ENCODE measurements around the gene DSCAM.

Gene DSCAM

GRCh38 chr21:40152476-40152875 lies 694.5 kb downstream of the DSCAM start:
- peak; percentile 1 for DNase-seq

DNA sequence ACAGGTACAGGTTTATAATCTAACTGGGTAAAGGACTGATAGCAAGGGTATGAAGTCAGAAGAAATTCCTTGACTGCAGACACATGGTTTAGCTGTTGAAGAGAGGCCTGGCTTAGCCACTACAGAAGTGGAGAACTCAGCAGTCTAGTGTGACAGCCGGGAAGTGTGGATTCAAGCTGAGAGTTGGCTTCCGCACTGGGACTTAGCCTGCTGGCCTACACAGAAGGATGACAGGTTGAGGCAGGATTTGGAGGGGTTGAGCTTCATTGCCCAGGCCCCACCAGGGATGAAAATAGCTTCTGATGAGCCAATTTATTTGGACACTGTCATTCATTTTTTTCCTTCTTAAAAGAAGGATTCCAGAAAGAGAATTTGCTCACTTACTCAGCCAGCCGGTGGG lies 695.3 kb downstream of the DSCAM start:
- DNase-seq = no peak

GRCh38 chr21:40146216-40146837 lies 700.6 kb downstream of the DSCAM start:
- peak; percentile 23 for DNase-seq

DNA sequence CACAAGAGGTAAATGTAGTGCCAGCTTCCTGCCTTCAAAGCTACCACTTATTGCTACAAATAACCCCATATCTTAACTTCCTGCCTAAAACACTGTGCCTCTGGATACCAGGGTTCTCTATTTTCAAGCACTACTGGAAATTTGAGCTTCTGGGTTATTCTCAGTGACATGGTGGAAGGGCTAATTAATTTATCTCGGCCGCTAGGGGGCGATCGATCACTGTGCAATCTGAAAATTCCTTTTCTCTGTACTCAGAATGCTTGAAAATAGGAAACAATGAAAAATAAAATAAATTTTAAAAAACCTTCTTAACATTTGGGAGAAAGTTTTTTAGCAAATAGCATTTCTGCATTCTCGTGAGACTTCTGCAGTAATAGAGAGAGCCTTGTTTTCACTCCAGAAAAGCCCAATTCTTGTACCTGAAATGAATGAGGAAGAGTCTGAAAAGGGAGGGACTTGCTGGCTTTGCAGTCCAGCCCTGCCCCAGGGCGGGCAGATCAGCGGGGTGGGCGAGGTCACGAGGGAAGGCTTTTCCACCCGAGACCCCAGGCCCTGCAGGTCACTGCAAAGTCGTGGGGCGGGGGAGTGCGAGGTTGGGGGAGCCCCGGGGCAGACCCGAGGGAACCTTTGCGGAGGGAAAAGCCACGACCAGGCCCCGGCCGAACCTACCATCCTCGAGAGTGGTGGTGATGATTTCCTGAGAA lies 703.0 kb downstream of the DSCAM start:
- DNase-seq = peak; percentile 47

GRCh38 chr21:40141621-40142020 lies 705.3 kb downstream of the DSCAM start:
- no peak for DNase-seq

- no peak for DNase-seq
Observed at GRCh38 chr21:40140675-40141074, 706.3 kb downstream of the DSCAM start.

DNA sequence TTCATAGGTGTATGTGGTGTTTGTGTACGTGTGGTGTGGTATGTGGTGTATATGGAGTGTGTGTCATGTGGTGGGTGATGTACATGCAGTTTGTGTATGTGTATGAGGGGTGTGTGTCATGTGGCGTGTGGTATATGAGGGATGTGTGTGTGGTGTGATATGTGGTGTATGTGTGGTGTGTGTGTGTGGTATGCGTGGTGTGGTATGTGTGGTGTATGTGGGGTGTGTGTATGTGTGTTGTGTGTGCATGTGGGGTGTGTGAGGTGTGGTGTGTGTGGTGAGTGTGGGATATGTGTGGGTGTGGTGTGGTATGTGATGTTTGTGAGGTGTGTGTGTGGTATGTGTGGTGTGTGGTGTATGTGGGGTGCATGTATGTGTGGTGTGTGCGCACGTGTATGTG lies 707.3 kb downstream of the DSCAM start:
- no peak for DNase-seq

DNA sequence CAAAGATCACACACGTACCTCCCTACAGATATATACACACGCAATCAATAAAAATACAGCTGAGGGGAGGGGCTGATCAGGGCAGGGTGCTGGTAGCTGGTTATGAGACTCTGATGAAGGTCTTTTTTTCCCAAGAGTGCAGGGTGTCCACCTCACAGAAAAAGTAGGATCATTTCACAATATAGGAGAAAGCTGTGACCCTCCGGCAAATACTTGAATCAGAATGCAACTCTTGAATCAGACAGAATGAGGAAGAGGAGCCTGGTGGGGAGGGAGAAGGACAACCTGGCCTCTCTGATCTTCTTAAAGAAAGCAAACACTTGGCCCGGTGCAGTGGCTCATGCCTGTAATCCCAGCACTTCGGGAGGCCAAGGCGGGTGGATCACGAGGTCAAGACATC lies 710.4 kb downstream of the DSCAM start:
- DNase-seq = no peak

- no peak for DNase-seq
Observed at GRCh38 chr21:40134731-40135492, 712.0 kb downstream of the DSCAM start.

GRCh38 chr21:40130476-40130875 lies 716.5 kb downstream of the DSCAM start:
- DNase-seq = no peak

GRCh38 chr21:40129809-40130208 lies 717.1 kb downstream of the DSCAM start:
- DNase-seq = no peak

DNA sequence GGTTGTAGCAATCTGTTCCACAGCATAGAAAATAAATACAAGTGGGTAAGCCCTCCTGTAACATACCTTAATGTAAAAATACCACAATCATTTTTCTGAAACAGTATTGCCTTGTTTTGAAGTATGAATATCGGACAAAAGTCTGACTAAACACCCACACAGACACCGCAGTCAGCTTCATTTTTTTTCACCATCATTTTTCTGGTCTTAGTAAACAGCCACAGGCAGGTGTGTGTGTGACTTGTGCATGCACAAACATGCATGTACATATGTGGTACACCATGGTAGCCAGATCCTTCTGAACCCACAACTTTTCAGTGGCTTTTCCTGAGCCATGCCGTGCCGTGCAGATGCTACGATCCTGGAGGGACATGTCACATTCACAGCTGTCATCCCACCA lies 718.1 kb downstream of the DSCAM start:
- no peak for DNase-seq

DNA sequence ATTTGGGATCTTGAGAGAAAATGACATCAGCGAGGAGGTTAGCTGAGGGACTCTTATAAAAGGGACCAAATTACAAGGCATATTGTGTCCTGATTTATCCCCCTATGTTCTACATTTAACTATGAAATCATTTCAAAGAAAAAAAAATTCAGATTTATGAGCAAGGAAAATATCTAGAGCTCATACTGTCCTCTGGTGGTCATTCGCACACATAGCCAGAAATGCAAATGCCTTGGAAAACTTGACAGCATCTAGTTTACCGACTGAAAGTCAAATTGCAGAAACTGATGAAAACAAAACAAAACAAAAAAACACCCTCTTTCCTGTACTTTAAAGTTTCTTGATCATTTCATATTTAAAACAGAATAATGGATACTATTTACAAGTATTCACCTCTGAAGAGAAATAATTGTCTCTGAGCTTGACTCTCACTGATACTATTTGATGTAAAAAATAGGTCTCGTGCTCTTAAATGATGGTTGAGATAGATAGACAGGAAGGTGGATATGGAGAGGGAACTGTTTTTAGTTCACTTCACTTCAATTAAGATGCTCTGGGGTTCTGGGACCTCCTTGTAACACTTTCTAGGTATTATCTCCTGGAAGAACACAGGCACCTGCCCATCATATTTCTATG lies 725.9 kb downstream of the DSCAM start:
- peak; percentile 13 for DNase-seq

- DNase-seq = no peak
Observed at GRCh38 chr21:40118527-40118926, 728.4 kb downstream of the DSCAM start.

- DNase-seq = no peak
Observed at GRCh38 chr21:40117236-40117635, 729.7 kb downstream of the DSCAM start.

GRCh38 chr21:40115775-40116174 lies 731.2 kb downstream of the DSCAM start:
- DNase-seq = no peak

- DNase-seq = no peak
Observed at GRCh38 chr21:40102682-40103081, 744.3 kb downstream of the DSCAM start.

DNA sequence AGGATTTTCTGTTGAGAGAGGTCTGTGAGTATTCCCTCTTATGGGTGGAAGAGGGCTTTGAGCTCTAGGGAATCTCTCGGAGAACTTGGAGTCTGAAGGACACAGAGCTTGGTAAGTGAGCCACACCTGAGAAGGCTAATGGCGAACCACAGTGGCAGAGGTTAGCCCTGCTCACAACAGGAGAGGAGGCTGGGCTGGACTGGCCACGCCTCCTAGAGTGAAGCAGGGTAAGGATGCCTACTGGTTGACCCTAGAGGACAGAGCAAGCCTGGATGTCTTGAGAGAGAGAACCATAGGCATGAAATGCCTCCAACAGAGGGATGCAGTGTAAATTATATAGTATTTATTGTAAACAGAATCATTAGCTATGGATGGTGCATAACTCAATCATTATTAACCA lies 747.1 kb downstream of the DSCAM start:
- no peak for DNase-seq

DNA sequence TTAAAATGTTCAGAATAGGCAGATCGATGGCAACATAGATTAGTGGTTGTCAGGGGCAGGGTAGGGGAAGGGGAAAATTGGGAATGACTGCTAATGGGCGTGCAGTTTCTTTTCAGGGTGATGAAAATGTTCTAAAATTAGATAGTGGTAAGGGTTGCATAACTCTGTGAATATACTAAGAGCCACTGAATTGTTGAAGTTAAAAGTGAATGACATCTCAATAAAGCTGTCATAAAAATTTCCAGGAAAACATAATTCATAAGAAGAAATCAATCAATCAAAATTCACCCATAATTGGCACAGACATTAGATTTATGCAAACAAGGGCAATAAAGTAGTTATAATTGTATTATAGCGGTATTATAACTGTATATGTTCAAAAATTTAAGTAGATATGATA lies 751.5 kb downstream of the DSCAM start:
- no peak for DNase-seq

DNA sequence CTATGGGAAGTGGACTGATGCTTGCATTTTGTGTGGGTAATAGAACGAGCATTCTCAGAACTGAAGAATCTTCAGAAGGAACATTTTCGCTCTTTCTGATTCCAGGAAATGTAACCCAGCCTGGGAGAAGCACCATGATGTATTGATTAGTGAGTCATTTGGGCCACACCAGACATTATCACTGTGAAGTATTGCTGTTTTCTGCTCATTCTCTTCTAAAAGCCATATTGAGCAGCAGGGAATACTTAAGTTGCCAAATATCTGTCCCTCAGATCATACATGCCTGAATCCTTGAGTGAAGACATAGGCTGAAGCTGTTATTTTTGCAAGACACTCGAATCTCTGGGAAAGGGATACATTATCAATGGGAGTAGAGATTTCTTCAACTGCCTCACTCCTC lies 766.6 kb downstream of the DSCAM start:
- no peak for DNase-seq

- no peak for DNase-seq
Observed at GRCh38 chr21:40074710-40075109, 772.2 kb downstream of the DSCAM start.

DNA sequence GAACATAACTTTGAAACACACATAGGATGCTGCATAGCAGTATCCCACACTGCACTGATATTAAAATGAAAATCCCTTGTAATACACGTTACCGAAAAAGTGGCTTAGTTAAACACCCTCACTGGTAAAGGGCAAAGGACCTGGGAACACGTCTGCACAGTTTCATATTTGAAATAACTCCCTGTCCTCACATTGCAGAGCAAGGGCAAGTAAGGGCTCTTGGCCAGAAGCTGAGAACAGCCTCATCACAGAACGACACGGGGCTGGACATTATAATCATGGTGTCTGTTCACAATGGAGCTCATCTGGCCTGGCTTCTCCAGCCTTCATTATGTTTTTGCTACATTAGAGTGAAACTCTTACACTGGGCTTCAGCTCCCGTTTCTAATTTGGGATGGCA lies 772.8 kb downstream of the DSCAM start:
- no peak for DNase-seq

GRCh38 chr21:40073642-40074041 lies 773.3 kb downstream of the DSCAM start:
- no peak for DNase-seq

GRCh38 chr21:40070871-40071270 lies 776.1 kb downstream of the DSCAM start:
- DNase-seq = no peak
